Trophoblast cell (in vitro differentiated cells and primary cell): ENCODE results near the gene TCF12.

ENCODE experiments used
- DNase-seq, 2 donors: peaks; one replicate each; pipeline ENCODE4 v3.0.0-alpha.2; 2016
- H2AFZ ChIP-seq: 2 replicates; pipeline ENCODE4 v1.6.1; 2013; ENCODE audit warnings: low read length, moderate library complexity, mild to moderate bottlenecking; ENCODE audit not compliant: insufficient read depth, poor library complexity
- H2AK5ac ChIP-seq: 2 replicates; pipeline ENCODE4 v1.6.1; 2013; ENCODE audit warnings: mild to moderate bottlenecking, low read length
- H2BK120ac ChIP-seq: 2 replicates; pipeline ENCODE4 v1.6.1; 2013; ENCODE audit warnings: low read length, mild to moderate bottlenecking, moderate library complexity; ENCODE audit not compliant: insufficient read depth, poor library complexity
- H2BK12ac ChIP-seq: 2 replicates; pipeline ENCODE4 v1.6.1; 2013; ENCODE audit warnings: mild to moderate bottlenecking, low read length, moderate library complexity
- H2BK5ac ChIP-seq: 2 replicates; pipeline ENCODE4 v1.6.1; 2013; ENCODE audit warnings: low read length, low read depth, moderate library complexity, mild to moderate bottlenecking; ENCODE audit not compliant: poor library complexity
- H3K14ac ChIP-seq: 2 replicates; pipeline ENCODE4 v1.6.1; 2013; ENCODE audit warnings: mild to moderate bottlenecking, low read length
- H3K18ac ChIP-seq: 2 replicates; pipeline ENCODE4 v1.6.1; 2013; ENCODE audit warnings: mild to moderate bottlenecking, low read length
- H3K23ac ChIP-seq: 2 replicates; pipeline ENCODE4 v1.6.1; 2013; ENCODE audit warnings: low read length
- H3K27ac ChIP-seq: 2 replicates; pipeline ENCODE4 v1.5.1; 2013; ENCODE audit warnings: low read depth, mild to moderate bottlenecking, inconsistent platforms, low read length, moderate library complexity
- H3K27me3 ChIP-seq: 2 replicates; pipeline ENCODE4 v1.6.1; 2013; ENCODE audit warnings: inconsistent platforms, mild to moderate bottlenecking, low read length, moderate library complexity; ENCODE audit not compliant: insufficient read depth
- H3K36me3 ChIP-seq, 2 experiments: 1 replicate in 1 of 2; 2 replicates in 1 of 2; pipeline ENCODE4 v1.6.1; 2013; ENCODE audit warnings: low read length in 2 of 2, mild to moderate bottlenecking in 2 of 2, moderate library complexity in 1 of 2; ENCODE audit not compliant: insufficient read depth in 2 of 2, control insufficient read depth in 1 of 2
- H3K4ac ChIP-seq: 2 replicates; pipeline ENCODE4 v1.6.1; 2013; ENCODE audit warnings: low read depth, mild to moderate bottlenecking, low read length, moderate library complexity
- H3K4me1 ChIP-seq, 2 experiments: 1 replicate in 1 of 2; 2 replicates in 1 of 2; pipeline ENCODE4 v1.6.1; 2013; ENCODE audit warnings: low read length in 2 of 2, mild to moderate bottlenecking in 2 of 2, moderate library complexity in 1 of 2; ENCODE audit not compliant: insufficient read depth in 2 of 2, control insufficient read depth in 1 of 2
- H3K4me2 ChIP-seq: 2 replicates; pipeline ENCODE4 v1.6.1; 2013; ENCODE audit warnings: inconsistent platforms, mild to moderate bottlenecking, low read length, moderate library complexity
- H3K4me3 ChIP-seq: 2 replicates; pipeline ENCODE4 v1.5.1; 2013; ENCODE audit warnings: mild to moderate bottlenecking, low read depth, low read length, inconsistent platforms
- H3K79me1 ChIP-seq: one replicate; pipeline ENCODE4 v1.6.1; 2013; ENCODE audit warnings: low read length
- H3K79me2 ChIP-seq: 2 replicates; pipeline ENCODE4 v1.6.1; 2013; ENCODE audit warnings: low read length, mild to moderate bottlenecking; ENCODE audit not compliant: control insufficient read depth, insufficient read depth, poor library complexity
- H3K9ac ChIP-seq: 2 replicates; pipeline ENCODE4 v1.6.1; 2013; ENCODE audit warnings: mild to moderate bottlenecking, low read length
- H3K9me3 ChIP-seq: 2 replicates; pipeline ENCODE4 v1.6.1; 2013; ENCODE audit warnings: low read depth, mild to moderate bottlenecking, control low read depth, inconsistent platforms, low read length; ENCODE audit not compliant: insufficient read depth
- H4K12ac ChIP-seq: 2 replicates; pipeline ENCODE4 v1.6.1; 2013; ENCODE audit warnings: low read depth, mild to moderate bottlenecking, low read length, moderate library complexity
- H4K8ac ChIP-seq: 2 replicates; pipeline ENCODE4 v1.6.1; 2013; ENCODE audit warnings: low read depth, mild to moderate bottlenecking, low read length, moderate library complexity
- H4K91ac ChIP-seq: one replicate; pipeline ENCODE4 v1.6.1; 2013; ENCODE audit warnings: low read depth, mild to moderate bottlenecking, low read length, moderate library complexity
- WGBS: extraction: QIAGEN DNeasy Blood & Tissue Kit; methylation state at CpG from one replicate; pipeline ENCODE4 v1.1.7; 2013; ENCODE audit warnings: missing lambda C conversion rate; ENCODE audit not compliant: insufficient read length, insufficient coverage; ENCODE audit errors: extremely low coverage; 5-methylcytosine and 5-hydroxymethylcytosine counted together

Gene TCF12

GRCh38 chr15:57044072-57044702, 125.7 kb downstream of the TCF12 start:
- Histone ChIP-seq H4K91ac (no peak overlapping the region), H3K79me2 (no peaks in the 10 kb centered on the region), H3K9me3 (no peaks in the 10 kb centered on the region), H3K4me2 (no peak overlapping the region), H3K23ac (no peak overlapping the region), H3K18ac (no peak overlapping the region), H2BK5ac (no peak overlapping the region), H3K27ac (no peak overlapping the region), H4K8ac (no peak overlapping the region), H2BK12ac (no peak overlapping the region), H3K79me1 (no peaks in the 10 kb centered on the region), H3K4ac (no peak overlapping the region), H3K27me3 (no peaks in the 10 kb centered on the region), H2BK120ac (no peak overlapping the region), H3K14ac (no peak overlapping the region), H2AK5ac (no peak overlapping the region), H3K4me1 (peaks cover 0 to under 1% of the 10 kb centered on the region in 2 experiments), H4K12ac (no peak overlapping the region), H2AFZ (no peak overlapping the region), H3K4me3 (no peak overlapping the region), H3K36me3 (no peaks in the 10 kb centered on the region), H3K9ac (no peak overlapping the region)
- WGBS, result no CpG with 5 or more reads among the region's 5 CpGs
- DNase-seq, result peak in 1 of 2 donors; percentile 35

- Histone ChIP-seq H3K4me2 (no peak overlapping the region), H4K12ac (no peak overlapping the region), H2BK120ac (no peak overlapping the region), H3K36me3 (no peaks in the 10 kb centered on the region), H3K27me3 (no peaks in the 10 kb centered on the region), H3K79me1 (no peaks in the 10 kb centered on the region), H3K27ac (no peak overlapping the region), H3K4me1 (peaks cover 0 to 2% of the 10 kb centered on the region in 2 experiments), H2BK5ac (no peak overlapping the region), H3K23ac (no peak overlapping the region), H2AFZ (no peak overlapping the region), H3K4me3 (no peak overlapping the region), H2AK5ac (no peak overlapping the region), H3K18ac (no peak overlapping the region), H3K79me2 (no peaks in the 10 kb centered on the region), H3K9me3 (no peaks in the 10 kb centered on the region), H4K91ac (no peak overlapping the region), H3K4ac (no peak overlapping the region), H3K14ac (no peak overlapping the region), H3K9ac (no peak overlapping the region), H2BK12ac (no peak overlapping the region), H4K8ac (no peak overlapping the region)
- WGBS, result no CpG with 5 or more reads among the region's 4 CpGs
- DNase-seq, result no peak
These were observed 126.5 kb downstream of the TCF12 start for GRCh38 chr15:57044970-57045369.

GRCh38 chr15:57045741-57046382, 127.4 kb downstream of the TCF12 start:
- Histone ChIP-seq H3K79me2 (no peaks in the 10 kb centered on the region), H2BK5ac (no peak overlapping the region), H2AFZ (no peak overlapping the region), H3K79me1 (no peaks in the 10 kb centered on the region), H4K91ac (peak overlapping the region; percentile 6), H2AK5ac (no peak overlapping the region), H3K9ac (no peak overlapping the region), H4K12ac (no peak overlapping the region), H3K4me3 (no peak overlapping the region), H3K18ac (no peak overlapping the region), H2BK12ac (no peak overlapping the region), H4K8ac (peak overlapping the region; percentile 38), H3K4me1 (peaks cover 0 to 2% of the 10 kb centered on the region in 2 experiments), H3K4ac (peak overlapping the region; percentile 55), H3K27ac (no peak overlapping the region), H3K36me3 (no peaks in the 10 kb centered on the region), H3K4me2 (no peak overlapping the region), H3K23ac (no peak overlapping the region), H2BK120ac (peak overlapping the region; percentile 22), H3K9me3 (no peaks in the 10 kb centered on the region), H3K14ac (no peak overlapping the region), H3K27me3 (no peaks in the 10 kb centered on the region)
- DNase-seq, result no peak
- WGBS, result no CpG with 5 or more reads among the region's 5 CpGs

- no peak overlapping the region for H2BK12ac ChIP-seq
- no peak overlapping the region for H4K8ac ChIP-seq
- H3K18ac ChIP-seq, result no peak overlapping the region
- H3K79me2 ChIP-seq, result no peaks in the 10 kb centered on the region
- H3K4me1 ChIP-seq, result peaks cover 0 to 2% of the 10 kb centered on the region in 2 experiments
- H2BK5ac ChIP-seq, result no peak overlapping the region
- no peaks in the 10 kb centered on the region for H3K27me3 ChIP-seq
- no peaks in the 10 kb centered on the region for H3K9me3 ChIP-seq
- no peak overlapping the region for H4K91ac ChIP-seq
- no peak overlapping the region for H3K9ac ChIP-seq
- H2AFZ ChIP-seq, result no peak overlapping the region
- H4K12ac ChIP-seq, result no peak overlapping the region
- H3K4ac ChIP-seq, result peak overlapping the region; percentile 40
- no peak overlapping the region for H2AK5ac ChIP-seq
- DNase-seq, result peak; percentile 32 to 74
- no peak overlapping the region for H2BK120ac ChIP-seq
- H3K4me2 ChIP-seq, result no peak overlapping the region
- no peaks in the 10 kb centered on the region for H3K79me1 ChIP-seq
- H3K36me3 ChIP-seq, result no peaks in the 10 kb centered on the region
- WGBS, result no CpG with 5 or more reads among the region's 6 CpGs
- no peak overlapping the region for H3K23ac ChIP-seq
- H3K4me3 ChIP-seq, result no peak overlapping the region
- no peak overlapping the region for H3K14ac ChIP-seq
- H3K27ac ChIP-seq, result no peak overlapping the region
These were observed 130.6 kb downstream of the TCF12 start for GRCh38 chr15:57048930-57049549.
